Ovary (tissue), 9 donors: ENCODE measurements around the gene SLC7A6OS. TPM values are rescaled to one million over a fixed set of nuclear protein-coding genes. Genes with fewer than 3 reads are reported as not detected.

ENCODE experiments used
- DNase-seq, 5 donors: peaks; one replicate each; pipeline ENCODE4 v3.0.0-alpha.2; 2019 to 2020
- H3K27ac ChIP-seq, 2 donors: fragments of 200-600 bp; one replicate each; pipeline versions ENCODE4 v1.5.1 to v1.8.0; 2019 to 2022
- H3K27me3 ChIP-seq: fragments of 200-600 bp; one replicate; pipeline ENCODE4 v1.8.0; 2022
- H3K36me3 ChIP-seq: fragments of 200-600 bp; sonication (generic); one replicate; pipeline ENCODE4 v1.5.1; 2019
- H3K4me1 ChIP-seq: one replicate; pipeline ENCODE4 v1.8.1; 2013; ENCODE audit warnings: mild to moderate bottlenecking, moderate library complexity; ENCODE audit not compliant: insufficient read depth
- H3K4me3 ChIP-seq: fragments of 200-600 bp; sonication (generic); one replicate; pipeline ENCODE4 v1.5.1; 2017
- H3K9me3 ChIP-seq, 2 donors: fragments of 200-600 bp in 1 of 2; sonication (generic) in 1 of 2; one replicate each; pipeline versions ENCODE4 v1.5.1 to v1.8.1; 2013 to 2019; ENCODE audit warnings: mild to moderate bottlenecking in 1 of 2, moderate library complexity in 1 of 2
- CTCF ChIP-seq, 3 donors: fragments of 450-650 bp in 2 of 3; fragments of 200-600 bp in 1 of 3; IDR thresholded peaks; one replicate each; pipeline versions ENCODE4 v1.5.1 to v1.8.0; 2016 to 2022; ENCODE audit warnings: antibody characterized with exemption in 3 of 3, mild to moderate bottlenecking in 1 of 3
- EP300 ChIP-seq: sonication (generic); formaldehyde crosslinking; IDR thresholded peaks from one replicate; pipeline ENCODE4 v1.6.1; 2017; ENCODE audit warnings: antibody characterized with exemption
- POLR2A ChIP-seq: fragments of 450-650 bp; IDR thresholded peaks from one replicate; pipeline ENCODE4 v1.6.1; 2017; ENCODE audit warnings: antibody characterized with exemption, mild to moderate bottlenecking, moderate library complexity
- WGBS, 3 donors: extraction: QIAGEN DNeasy Blood & Tissue Kit in 1 of 3; methylation state at CpG; one replicate each; pipeline versions ENCODE4 v1.1.5 to v1.1.7; 2013 to 2017; 5-methylcytosine and 5-hydroxymethylcytosine counted together
- intact Hi-C, 4 donors: fragments of 100-400 bp; cut with DNase I; formaldehyde crosslinking; loops; one replicate each; pipeline versions ENCODE4 v1.11.0 to v1.15.1; 2022 to 2023
- polyA plus RNA-seq, 2 donors: library from polyadenylated mRNA; stranded (reverse); fragments of 200-250 nt in 1 of 2; fragments of 350-450 nt in 1 of 2; fragmentation: Illumina TruSeq in 1 of 2; extraction: RNeasy Lipid Tissue Mini Kit (QIAGEN cat#74804) in 1 of 2; gene quantifications; one replicate each; pipeline ENCODE4 v1.2.3, GENCODE V29; 2013 to 2014
- total RNA-seq, 7 donors: library from RNA; depleted of rRNA in 2 of 7; stranded (reverse); fragments of >200 nt in 2 of 7; fragmentation: NEBNext Ultra II Directional in 3 of 7; extraction: Animal tissue kit (Norgen Biotek cat#: 25700) in 3 of 7; gene quantifications; one replicate each; pipeline versions ENCODE4 v1.1.0 to v1.2.4, GENCODE V29; 2016 to 2023
- donor health status: DM: no; HTN: no; CAD: no; lungs with moderate emphysema.
- donor health status: DM: no; HTN: no; CAD: no.
- donor health status: Bipolar disorder and iron deficiency.
- donor health status: DM: yes; HTN: yes; CAD: no.
- donor health status: DM: no; HTN: no; CAD: no.
- donor health status: DM: yes; HTN: yes; CAD: no.

SLC7A6OS gene
- total and polyA plus RNA-seq, 9 donors, result 8.7 to 20.7 (median 17.6) TPM

DNA sequence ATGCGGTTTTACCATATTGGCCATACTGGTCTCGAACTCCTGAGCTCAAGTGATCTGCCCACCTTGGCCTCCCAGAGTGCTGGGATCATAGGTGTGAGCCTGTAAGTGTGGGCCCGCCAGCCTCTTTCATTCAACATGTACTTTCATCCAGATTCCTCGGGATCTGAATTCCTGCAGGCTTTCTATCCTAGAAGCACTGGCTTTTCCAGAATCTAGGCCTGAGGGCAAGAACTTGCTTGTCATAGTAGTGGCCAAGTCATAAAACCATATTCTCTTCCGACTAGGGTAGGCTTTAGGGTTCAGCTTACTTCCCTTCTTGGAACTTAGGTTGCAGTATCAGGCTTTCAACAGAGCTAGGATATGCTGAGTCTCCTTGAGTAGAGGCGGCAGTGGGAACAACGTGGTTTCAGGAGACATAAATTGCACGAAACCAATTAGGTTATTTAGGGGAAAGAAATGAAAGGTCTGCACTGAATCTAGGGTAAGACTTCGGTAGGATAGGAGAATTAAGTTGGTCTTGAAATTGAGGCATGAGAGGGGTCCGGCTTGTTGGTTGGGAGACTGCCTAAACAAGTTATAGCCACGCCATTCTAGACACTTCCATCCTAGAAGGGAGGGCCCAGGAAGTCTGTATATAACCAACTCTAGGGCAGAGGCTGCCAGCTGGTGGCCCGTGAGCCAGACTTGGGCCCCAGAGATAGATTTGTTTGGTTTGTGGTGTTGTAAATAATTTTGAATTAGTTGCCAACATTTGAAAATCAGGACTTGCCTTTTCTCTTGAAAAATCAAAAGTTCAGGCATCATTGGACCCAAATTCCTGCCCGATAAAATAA, 30.8 kb downstream of the SLC7A6OS start:
- no peaks in the 10 kb centered on the region for H3K4me1 ChIP-seq
- H3K36me3 ChIP-seq, result no peaks in the 10 kb centered on the region
- intact Hi-C loops, result no loop called here
- no peak for DNase-seq
- no peak overlapping the region for H3K27ac ChIP-seq
- H3K4me3 ChIP-seq, result no peak overlapping the region
- TF ChIP-seq EP300 (no peak), POLR2A (no peak), CTCF (IDR thresholded peaks at IDR 0.05) (no peak)
- H3K27me3 ChIP-seq, result no peaks in the 10 kb centered on the region
- H3K9me3 ChIP-seq, result no peaks in the 10 kb centered on the region
- WGBS, 3 donors, result 89 to 93% (median 92%) methylated on average over 13 of the region's 13 CpGs

GRCh38 chr16:68276223-68276622, 34.5 kb downstream of the SLC7A6OS start:
- intact Hi-C loops, result no loop called here
- H3K9me3 ChIP-seq, result no peaks in the 10 kb centered on the region
- no peak overlapping the region for H3K4me3 ChIP-seq
- WGBS, 3 donors, result 60 to 83% (median 82%) methylated on average over 3 of the region's 3 CpGs
- no peak for DNase-seq
- no peaks in the 10 kb centered on the region for H3K4me1 ChIP-seq
- no peaks in the 10 kb centered on the region for H3K36me3 ChIP-seq
- TF ChIP-seq CTCF (IDR thresholded peaks at IDR 0.05), result no peak
- TF ChIP-seq EP300, result no peak
- TF ChIP-seq POLR2A, result no peak
- no peaks in the 10 kb centered on the region for H3K27me3 ChIP-seq
- H3K27ac ChIP-seq, result no peak overlapping the region

GRCh38 chr16:68275611-68276191, 35.0 kb downstream of the SLC7A6OS start:
- TF ChIP-seq CTCF (IDR thresholded peaks at IDR 0.05) (no peak), POLR2A (no peak), EP300 (no peak)
- H3K27ac ChIP-seq, result no peak overlapping the region
- DNase-seq, result no peak
- no peaks in the 10 kb centered on the region for H3K9me3 ChIP-seq
- no peaks in the 10 kb centered on the region for H3K36me3 ChIP-seq
- intact Hi-C loops, result no loop called here
- no peaks in the 10 kb centered on the region for H3K4me1 ChIP-seq
- WGBS, 3 donors, result 72 to 80% (median 74%) methylated on average over 4 of the region's 4 CpGs
- no peak overlapping the region for H3K4me3 ChIP-seq
- H3K27me3 ChIP-seq, result no peaks in the 10 kb centered on the region

DNA sequence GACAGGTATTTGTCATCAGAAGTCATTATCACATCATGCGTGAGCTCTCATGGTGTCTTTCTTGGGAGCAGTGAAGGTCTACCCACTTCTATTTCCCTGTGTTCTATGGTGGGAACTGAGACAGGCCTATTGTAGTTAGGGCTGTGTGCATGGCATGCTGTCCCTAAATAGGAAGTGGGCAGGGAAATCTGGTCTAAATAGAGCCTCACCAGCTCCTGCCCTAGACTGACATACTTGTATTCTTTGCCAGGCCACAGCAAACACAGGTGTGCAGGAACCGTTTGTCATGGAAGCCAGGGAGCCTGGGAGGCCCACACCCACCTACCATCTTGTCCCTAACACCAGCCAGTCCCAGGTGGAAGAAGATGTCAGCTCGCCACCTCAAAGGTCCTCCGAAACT, 36.3 kb downstream of the SLC7A6OS start:
- no peak for DNase-seq
- WGBS, 3 donors, result 88 to 94% (median 92%) methylated on average over 4 of the region's 4 CpGs
- Histone ChIP-seq H3K9me3 (no peaks in the 10 kb centered on the region), H3K36me3 (no peaks in the 10 kb centered on the region), H3K4me3 (no peak overlapping the region), H3K4me1 (no peaks in the 10 kb centered on the region), H3K27ac (no peak overlapping the region), H3K27me3 (no peaks in the 10 kb centered on the region)
- intact Hi-C loops, result no loop called here
- TF ChIP-seq CTCF (IDR thresholded peaks at IDR 0.05) (no peak), EP300 (no peak), POLR2A (no peak)
